GM12878 (cell line): ENCODE measurements around the gene AVPR1B. TPM values are rescaled to one million over a fixed set of nuclear protein-coding genes. Genes with fewer than 3 reads are reported as not detected.

Source experiments
- ATAC-seq: fragments of 200-7000 bp; cut with Tn5 transposase; 3 replicates; pipeline ENCODE4 v1.9.1; 2020; ENCODE audit warnings: mild to moderate bottlenecking, moderate library complexity
- BruUV-seq: library from RNA; stranded (reverse); fragments of 400-500 nt; replicated peaks from 2 replicates; lab custom pipeline; 2021; lab: Mats Ljungman, UMichigan
- CTCF ChIA-PET: fragments of 300-600 bp; sonication (Branson Sonifier 250); formaldehyde crosslinking; extraction: SDS; loops from one replicate; lab custom pipeline; 2021; ENCODE audit warnings: inconsistent platforms; lab: Yijun Ruan, JAX
- POLR2A ChIA-PET: fragments of 350-600 bp; formaldehyde crosslinking; extraction: SDS; loops from one replicate; lab custom pipeline; 2021; ENCODE audit warnings: inconsistent platforms; lab: Charles Lee
- RAD21 ChIA-PET: fragments of 300-600 bp; sonication (Branson Sonifier 250); formaldehyde crosslinking; loops from one replicate; lab custom pipeline; 2023; ENCODE audit warnings: antibody characterized with exemption; ENCODE audit not compliant: unreplicated experiment; lab: Charles Lee
- SMC1A ChIA-PET: fragments of 300-600 bp; sonication (Branson Sonifier 250); formaldehyde crosslinking; loops from one replicate; lab custom pipeline; 2023; ENCODE audit not compliant: unreplicated experiment, uncharacterized antibody; lab: Charles Lee
- DNase-seq: peaks from one replicate; pipeline ENCODE4 v3.0.0-alpha.2; 2011; ENCODE audit warnings: low read depth, low spot score
- FAIRE-seq: peaks from 3 replicates; lab custom pipeline; 2011; peaks lifted over from hg19 to GRCh38; lab: Jason Lieb, UNC
- H2AFZ ChIP-seq: 2 replicates; pipeline ENCODE4 v1.6.0; 2011; ENCODE audit warnings: low read depth, low read length, control low read depth; ENCODE audit not compliant: control insufficient read depth
- H3K27ac ChIP-seq: 2 replicates; pipeline ENCODE4 v1.5.1; 2011; ENCODE audit warnings: control low read depth; ENCODE audit not compliant: control insufficient read depth, insufficient read depth
- H3K27me3 ChIP-seq, 2 experiments: replicated peaks in 1 of 2; 2 replicates each; pipeline versions ENCODE4 v1.6.0 to v1.6.1; 2011; ENCODE audit warnings: low read length in 1 of 2; ENCODE audit not compliant: control insufficient read depth in 2 of 2, insufficient read depth in 2 of 2
- H3K36me3 ChIP-seq, 2 experiments: 2 replicates each; pipeline ENCODE4 v1.5.1; 2011; ENCODE audit warnings: low read length in 1 of 2; ENCODE audit not compliant: control insufficient read depth in 2 of 2, insufficient read depth in 2 of 2
- H3K4me1 ChIP-seq: 2 replicates; pipeline ENCODE4 v1.6.1; 2011; ENCODE audit warnings: mild to moderate bottlenecking, low read length, moderate library complexity, mixed read lengths; ENCODE audit not compliant: control insufficient read depth, insufficient read depth
- H3K4me2 ChIP-seq: 2 replicates; pipeline ENCODE4 v1.6.0; 2011; ENCODE audit warnings: control low read depth; ENCODE audit not compliant: control insufficient read depth, insufficient read depth
- H3K4me3 ChIP-seq: fragments of 200-600 bp; sonication (generic); 2 replicates; pipeline ENCODE4 v1.5.1; 2016
- H3K79me2 ChIP-seq: 2 replicates; pipeline ENCODE4 v1.6.0; 2011; ENCODE audit warnings: low read length; ENCODE audit not compliant: control insufficient read depth, insufficient read depth
- H3K9ac ChIP-seq: 2 replicates; pipeline ENCODE4 v1.8.0; 2011; ENCODE audit warnings: low read length, control low read depth, mixed read lengths; ENCODE audit not compliant: control insufficient read depth, insufficient read depth
- H3K9me3 ChIP-seq: replicated peaks from 3 replicates; pipeline ENCODE4 v1.5.1; 2011; ENCODE audit warnings: mild to moderate bottlenecking, low read length; ENCODE audit not compliant: control insufficient read depth, insufficient read depth
- H4K20me1 ChIP-seq: 2 replicates; pipeline ENCODE4 v1.6.0; 2011; ENCODE audit not compliant: control insufficient read depth, insufficient read depth
- ATF2 ChIP-seq: IDR thresholded peaks from 2 replicates; pipeline ENCODE4 v1.6.1; 2012; ENCODE audit warnings: low read length, inconsistent platforms
- ATF3 ChIP-seq: IDR thresholded peaks from 2 replicates; pipeline ENCODE4 v1.6.1; 2011; ENCODE audit warnings: low read depth, mild to moderate bottlenecking, low read length, moderate library complexity, borderline replicate concordance; ENCODE audit errors: extremely low read depth
- BACH1 ChIP-seq: fragments of 450-650 bp; IDR thresholded peaks from 2 replicates; pipeline ENCODE4 v1.6.1; 2017; ENCODE audit warnings: mild to moderate bottlenecking, borderline replicate concordance
- BMI1 ChIP-seq: fragments of 450-650 bp; IDR thresholded peaks from 2 replicates; pipeline ENCODE4 v1.6.1; 2016; ENCODE audit warnings: mild to moderate bottlenecking, moderate library complexity, borderline replicate concordance
- CREB1 ChIP-seq: IDR thresholded peaks from 2 replicates; pipeline ENCODE4 v1.6.1; 2012; ENCODE audit warnings: low read depth, mild to moderate bottlenecking, inconsistent platforms
- EGR1 ChIP-seq, 2 experiments: IDR thresholded peaks; 1 replicate in 1 of 2; 2 replicates in 1 of 2; pipeline ENCODE4 v1.6.1; 2011 to 2012; ENCODE audit warnings: low read depth in 2 of 2, low read length in 2 of 2, borderline replicate concordance in 1 of 2, mild to moderate bottlenecking in 1 of 2, moderate library complexity in 1 of 2
- HDAC2 ChIP-seq: fragments of 200-600 bp; sonication (generic); IDR thresholded peaks from 2 replicates; pipeline ENCODE4 v1.6.1; 2017
- IKZF1 ChIP-seq: fragments of 450-650 bp; conservative IDR thresholded peaks from 2 replicates; pipeline ENCODE4 v1.6.1; 2017; ENCODE audit warnings: antibody characterized with exemption, mild to moderate bottlenecking
- MLLT1 ChIP-seq: fragments of 450-650 bp; IDR thresholded peaks from 2 replicates; pipeline ENCODE4 v1.6.1; 2016; ENCODE audit warnings: mild to moderate bottlenecking
- NR2C2 ChIP-seq: IDR thresholded peaks from 2 replicates; pipeline ENCODE4 v1.6.1; 2011; ENCODE audit warnings: borderline replicate concordance, low read depth; ENCODE audit not compliant: control insufficient read depth, insufficient read length
- RAD21 ChIP-seq: IDR thresholded peaks from 2 replicates; pipeline ENCODE4 v1.6.1; 2011; ENCODE audit warnings: mild to moderate bottlenecking, low read depth, low read length, moderate library complexity; ENCODE audit not compliant: insufficient read depth
- RAD51 ChIP-seq: fragments of 450-650 bp; IDR thresholded peaks from 2 replicates; pipeline ENCODE4 v1.6.1; 2016; ENCODE audit warnings: moderate library complexity, mild to moderate bottlenecking, inconsistent platforms
- RCOR1 ChIP-seq: conservative IDR thresholded peaks from 2 replicates; pipeline ENCODE4 v1.6.1; 2012; ENCODE audit warnings: low read depth, low read length, improper control_type of control experiment
- SMC3 ChIP-seq: IDR thresholded peaks from 2 replicates; pipeline ENCODE4 v1.6.1; 2011; ENCODE audit warnings: low read length, improper control_type of control experiment, borderline replicate concordance
- SREBF1 ChIP-seq: IDR thresholded peaks from 2 replicates; pipeline ENCODE4 v1.6.1; 2012; ENCODE audit warnings: mild to moderate bottlenecking, low read length
- TBL1XR1 ChIP-seq: IDR thresholded peaks from 2 replicates; pipeline ENCODE4 v1.6.1; 2012; ENCODE audit warnings: low read depth, low read length, improper control_type of control experiment
- USF1 ChIP-seq: IDR thresholded peaks from 2 replicates; pipeline ENCODE4 v1.6.1; 2011; ENCODE audit warnings: borderline replicate concordance, low read depth, mild to moderate bottlenecking, moderate library complexity, mixed read lengths, low read length; ENCODE audit not compliant: insufficient read depth; ENCODE audit errors: extremely low read length
- ZBED1 ChIP-seq: IDR thresholded peaks from 2 replicates; pipeline ENCODE4 v1.6.1; 2016; ENCODE audit warnings: borderline replicate concordance
- WGBS: methylation state at CpG from one replicate; pipeline ENCODE4 v1.1.6; 2016; ENCODE audit warnings: low lambda C conversion rate; ENCODE audit not compliant: insufficient replicate concordance, insufficient coverage; ENCODE audit errors: missing lambda C conversion rate; 5-methylcytosine and 5-hydroxymethylcytosine counted together
- in situ Hi-C: fragments of 300-500 bp; cut with MboI; formaldehyde crosslinking; loops from 9 replicates; pipeline ENCODE4 v1.14.3; 2018; ENCODE audit warnings: mixed read lengths
- intact Hi-C: fragments of 100-400 bp; cut with micrococcal nuclease; formaldehyde crosslinking; loops from one replicate; pipeline ENCODE4 v1.14.2; 2022; ENCODE audit not compliant: unreplicated experiment
- polyA plus RNA-seq, 11 experiments: library from polyadenylated mRNA; depleted of rRNA in 4 of 11; unstranded in 6 of 11; stranded (reverse) in 5 of 11; fragments of >200 nt; fragmentation: Nextera tagmentation in 4 of 11; fragmentation: Illumina TruSeq in 1 of 11; extraction: Ambion mirVana in 4 of 11; extraction: Trizol in 1 of 11; gene quantifications; 1 replicate in 1 of 11; 2 replicates in 10 of 11; pipeline versions ENCODE4 v1.2.1 to v1.2.3, GENCODE V29; 2011 to 2016; ENCODE audit warnings: inconsistent platforms in 2 of 11, missing spikeins in 2 of 11, low read depth in 1 of 11
- total RNA-seq, 4 experiments: library from RNA; depleted of rRNA in 3 of 4; stranded (reverse); fragments of >200 nt in 3 of 4; fragmentation: Illumina TruSeq in 1 of 4; extraction: Trizol in 1 of 4; gene quantifications; 2 replicates each; pipeline versions ENCODE4 v1.2.1 to v1.2.3, GENCODE V29; 2013 to 2021

AVPR1B gene
- total and polyA plus RNA-seq, 10 of the 15 experiments (the other 5 are each of a cell fraction or from before 2014, with no cell fraction given): not detected

GRCh38 chr1:206111271-206111927 lies 5.8 kb downstream of the AVPR1B start:
- Histone ChIP-seq H3K4me2 (no peak overlapping the region), H3K79me2 (no peaks in the 10 kb centered on the region), H4K20me1 (no peaks in the 10 kb centered on the region), H2AFZ (no peak overlapping the region), H3K27ac (no peak overlapping the region)
- in situ Hi-C loops: no loop called here
- ChIA-PET CTCF (interaction anchor here (1.2 to 12.1 kb wide), 6 partner anchors 29 to 319 kb away, joined by 3 to 384 read pairs (median 6); no protein-coding TSS in a partner anchor), SMC1A (interaction anchor here (0.9 to 16.8 kb wide), 3 partner anchors 81 to 134 kb away, joined by 3 to 329 read pairs (median 4); no protein-coding TSS in a partner anchor), POLR2A (no interaction called here)
- DNase-seq: no peak
- 48% methylated on average over 6 of the region's 6 CpGs for WGBS
- no TSS peak for BruUV-seq
- TF ChIP-seq EGR1 (IDR thresholded peaks at IDR 0.05; ENCODE audit: borderline replicate concordance in 1 of 2, low read depth in 2 of 2, low read length in 2 of 2) (no peak), MLLT1 (no peak), SREBF1 (no peak), TBL1XR1 (no peak), NR2C2 (no peak), RAD51 (no peak), BMI1 (no peak), CREB1 (no peak), ATF2 (no peak), IKZF1 (no peak), RCOR1 (no peak), USF1 (no peak), BACH1 (no peak), ZBED1 (no peak), ATF3 (no peak), RAD21 (no peak), HDAC2 (no peak), SMC3 (no peak)
- TF ChIP-seq, all 136 proteins: peak for 0
- RAD21 ChIA-PET: interaction anchor here (1.0 to 7.2 kb wide), 3 partner anchors 81 to 128 kb away, joined by 3 to 197 read pairs (median 4); no protein-coding TSS in a partner anchor
- Histone ChIP-seq H3K36me3 (no peaks in the 10 kb centered on the region), H3K9me3 (no peaks in the 10 kb centered on the region), H3K4me3 (no peak overlapping the region), H3K9ac (no peak overlapping the region), H3K27me3 (peaks cover 0 to 2% of the 10 kb centered on the region in 2 experiments; a peak in 3 of 4 replicates), H3K4me1 (no peaks in the 10 kb centered on the region)
- ATAC-seq (no peak), FAIRE-seq (no peak)
- intact Hi-C loops: no loop called here
